HT1080 (cell line): ENCODE data around the gene CHD2. TPM values are rescaled to one million over a fixed set of nuclear protein-coding genes. Genes with fewer than 3 reads are reported as not detected.
A peak's percentile ranks its signal among the peaks of the same experiment; 100 is the strongest.

Source experiments
- DNase-seq: peaks from one replicate; pipeline ENCODE4 v3.0.0-alpha.2; 2015; ENCODE audit warnings: low read depth
- total RNA-seq: library from RNA; depleted of rRNA; stranded (reverse); fragments of >200 nt; shearing (Covaris generic); gene quantifications from 2 replicates; pipeline ENCODE4 v1.2.3, GENCODE V29; 2014

CHD2 gene
- total RNA-seq, 1 experiment from 2014 or later = 28.1 TPM

DNA sequence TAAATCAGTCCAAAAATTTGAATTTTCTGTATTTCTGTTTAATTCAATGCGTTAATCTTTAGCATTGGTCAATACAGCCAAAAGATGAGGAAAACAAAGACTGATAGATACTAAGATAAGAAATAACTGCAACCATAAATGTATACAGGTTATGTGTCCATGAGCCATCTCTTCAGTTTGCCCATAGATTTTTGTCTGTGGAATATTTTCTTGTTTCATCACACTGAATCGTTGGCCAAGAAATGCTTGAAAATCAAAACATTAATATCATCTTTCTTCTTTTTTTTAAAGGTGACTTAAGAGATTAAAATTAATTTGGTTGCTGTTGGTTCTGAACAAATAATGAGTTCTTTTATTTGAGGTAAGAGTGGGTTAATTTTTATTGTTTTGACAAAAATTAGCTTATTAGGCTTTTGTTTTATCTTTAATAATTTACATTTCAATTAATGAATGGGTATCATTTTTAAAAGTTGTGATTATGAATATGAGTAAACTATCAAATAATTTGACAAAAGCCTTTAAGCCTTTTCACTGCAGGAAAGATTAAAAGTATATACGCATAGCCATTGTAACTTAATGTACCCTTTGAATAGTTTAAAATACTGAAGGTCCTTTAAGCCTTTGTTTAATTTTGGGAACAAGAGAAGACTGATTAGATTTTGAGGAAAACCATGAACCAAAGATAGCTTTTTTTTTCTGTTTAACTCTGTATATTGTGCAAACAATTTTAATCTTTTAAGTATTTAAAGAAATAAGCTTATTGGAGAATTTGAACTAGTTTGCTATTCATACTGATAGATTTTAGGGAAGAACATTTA lies 14.7 kb upstream of the CHD2 start:
- no peak for DNase-seq

DNA sequence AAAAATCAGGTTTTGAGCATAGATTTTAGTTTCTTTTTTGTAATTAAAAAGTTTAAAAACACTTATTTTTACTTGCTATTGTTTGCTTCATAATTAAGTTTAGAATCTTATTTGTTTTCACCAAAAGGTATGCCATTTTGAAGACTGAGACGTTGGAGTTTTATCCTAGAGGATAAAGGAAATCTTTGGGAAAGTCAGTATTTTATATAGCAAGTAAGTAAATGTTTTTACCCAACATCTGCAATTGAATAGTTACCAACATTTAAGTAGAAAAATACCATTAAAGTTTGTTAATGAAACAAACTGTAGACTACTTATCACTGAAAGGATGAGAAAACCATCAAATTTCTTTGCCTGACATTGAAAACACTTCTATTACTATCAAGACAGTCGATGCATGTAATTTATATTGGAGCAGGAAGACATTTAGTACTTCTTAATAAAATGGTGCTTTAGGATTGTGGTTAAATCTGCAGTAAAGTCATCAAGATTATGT lies 14.0 kb upstream of the CHD2 start:
- no peak for DNase-seq

DNA sequence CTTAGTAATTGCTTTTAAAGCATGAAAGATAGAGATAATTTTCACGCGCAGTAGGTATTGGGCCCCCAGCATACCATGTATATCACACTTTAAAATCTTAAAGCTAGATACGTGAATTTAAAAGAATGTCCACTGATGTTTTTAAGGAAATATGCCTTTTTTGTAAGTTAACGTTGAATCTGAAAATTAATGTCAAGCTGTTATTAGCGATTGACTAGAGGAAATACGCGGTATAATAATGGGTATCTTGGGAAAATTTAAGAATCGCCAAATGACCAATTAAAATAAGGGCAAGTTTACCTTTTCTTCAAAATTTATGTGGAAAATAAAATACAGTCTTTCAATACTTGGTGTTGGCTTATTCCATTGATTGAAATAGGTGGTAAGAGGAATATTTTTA lies 13.3 kb upstream of the CHD2 start:
- DNase-seq = no peak

DNA sequence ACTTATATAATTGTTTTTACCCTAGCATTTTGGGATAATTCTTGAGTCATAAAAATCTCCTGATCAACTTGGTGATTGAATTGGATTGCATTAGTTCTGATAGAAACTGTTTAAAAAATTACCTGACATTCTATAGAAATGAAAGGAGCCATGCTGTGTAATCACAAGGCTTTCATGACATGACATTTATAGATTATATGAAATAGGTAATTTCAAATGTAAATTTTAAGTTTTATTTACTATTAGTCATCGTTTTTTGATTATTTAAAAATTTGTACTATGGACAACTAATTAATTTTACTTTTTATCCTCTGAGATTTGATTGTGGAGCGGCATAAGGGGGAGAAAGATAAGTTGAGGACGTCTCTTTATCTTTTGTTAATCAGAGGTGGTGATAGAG lies 12.3 kb upstream of the CHD2 start:
- DNase-seq = no peak

DNA sequence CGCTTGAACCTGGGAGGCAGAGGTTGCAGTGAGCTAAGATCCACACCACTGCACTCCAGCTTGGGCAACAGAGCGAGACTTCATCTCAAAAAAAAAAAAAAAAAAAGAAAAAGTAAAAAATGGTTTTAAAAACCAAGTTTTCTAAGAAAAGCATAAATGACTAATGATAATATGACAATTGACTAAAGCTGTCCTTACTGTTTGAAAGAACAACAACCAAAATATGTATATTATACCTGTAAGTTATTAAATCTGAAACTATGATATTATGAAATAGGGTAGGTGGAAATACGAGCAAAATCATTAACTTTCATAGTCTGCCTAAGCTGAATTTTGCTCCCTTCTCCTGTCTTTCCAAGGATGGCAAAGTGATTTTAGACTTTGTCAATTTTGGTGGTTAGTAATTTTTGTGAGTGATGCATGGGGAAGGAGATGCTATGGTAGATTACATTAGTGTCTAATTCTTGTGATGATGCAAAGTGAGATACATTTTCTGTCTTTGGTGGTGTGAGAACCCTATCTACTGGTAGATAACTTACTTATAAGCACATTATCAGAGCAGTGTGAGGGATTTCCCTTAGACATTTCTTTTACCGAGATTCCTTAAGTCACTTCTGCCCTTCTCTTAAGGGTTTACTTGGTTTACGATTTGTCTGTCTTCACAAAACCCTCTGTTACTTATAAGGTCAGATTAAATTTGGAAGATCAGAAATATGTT lies 10.6 kb upstream of the CHD2 start:
- no peak for DNase-seq

DNA sequence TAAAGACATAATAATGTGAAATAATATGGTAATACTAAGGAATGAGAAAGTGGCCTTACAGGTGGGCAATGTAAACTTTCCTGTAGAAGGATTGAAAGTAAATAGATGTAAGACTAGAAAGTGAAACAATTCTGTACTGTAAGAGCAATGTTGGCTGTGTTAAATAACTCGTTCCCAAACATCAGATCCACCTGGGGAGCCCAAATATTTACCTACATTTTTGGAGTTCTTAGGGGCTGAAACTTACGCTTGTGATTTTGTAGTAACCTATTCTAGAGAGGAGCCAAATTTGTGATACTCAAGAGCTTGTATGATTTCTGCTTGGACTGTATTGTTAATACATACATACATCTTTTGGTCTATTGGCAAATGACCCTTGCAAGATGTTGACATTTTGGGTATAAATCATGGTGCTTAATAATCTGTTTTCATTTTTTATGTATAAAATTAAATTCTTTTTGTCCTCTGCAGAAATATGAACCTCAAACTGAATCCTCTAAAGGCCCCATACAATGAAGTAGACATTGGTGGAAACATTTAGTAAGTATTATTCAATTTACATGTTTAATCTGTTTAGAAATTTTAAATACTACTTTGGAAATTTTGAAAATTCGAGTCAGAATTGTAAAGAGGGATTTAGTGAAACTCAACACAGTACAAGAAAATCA lies 8.5 kb upstream of the CHD2 start:
- DNase-seq = no peak

- DNase-seq = no peak
These were observed 7.9 kb upstream of the CHD2 start for GRCh38 chr15:92892201-92892555.

DNA sequence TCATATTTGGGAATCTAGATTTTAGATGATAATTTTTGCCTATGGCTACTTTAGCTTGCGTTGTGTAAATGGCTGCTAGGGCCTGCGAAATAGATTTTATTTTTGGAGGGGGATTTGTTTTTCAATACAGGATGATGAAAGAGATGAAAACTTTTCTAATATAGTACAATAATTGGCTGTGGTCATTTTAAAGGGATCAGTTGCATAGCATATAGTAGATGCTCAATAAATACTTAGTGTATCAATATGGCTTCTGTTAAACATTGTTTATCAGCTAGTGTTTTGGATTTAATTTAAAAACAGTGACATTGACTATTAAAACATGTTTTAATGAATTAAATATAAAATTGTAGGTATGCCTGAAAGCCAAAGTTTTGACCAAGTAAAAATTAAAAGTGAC lies 6.9 kb upstream of the CHD2 start:
- no peak for DNase-seq

DNA sequence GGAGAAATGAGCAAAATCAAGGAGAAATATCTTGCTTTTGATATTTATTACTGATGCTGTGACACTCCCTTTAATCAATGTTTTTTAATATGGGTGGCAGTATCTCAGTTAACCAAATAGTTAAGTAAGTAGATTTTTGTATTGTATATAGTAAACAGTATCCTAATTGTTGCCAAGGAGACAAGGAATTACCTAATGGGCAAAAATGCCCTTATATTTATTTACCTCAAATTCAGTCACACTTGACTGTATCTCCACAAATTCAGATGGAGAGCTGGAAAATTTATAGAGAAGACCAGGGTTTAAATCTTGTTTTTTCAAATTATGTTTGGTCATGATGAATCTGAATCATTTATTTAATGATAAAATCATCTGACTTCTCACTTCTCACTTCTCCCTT lies 3.6 kb upstream of the CHD2 start:
- no peak for DNase-seq

DNA sequence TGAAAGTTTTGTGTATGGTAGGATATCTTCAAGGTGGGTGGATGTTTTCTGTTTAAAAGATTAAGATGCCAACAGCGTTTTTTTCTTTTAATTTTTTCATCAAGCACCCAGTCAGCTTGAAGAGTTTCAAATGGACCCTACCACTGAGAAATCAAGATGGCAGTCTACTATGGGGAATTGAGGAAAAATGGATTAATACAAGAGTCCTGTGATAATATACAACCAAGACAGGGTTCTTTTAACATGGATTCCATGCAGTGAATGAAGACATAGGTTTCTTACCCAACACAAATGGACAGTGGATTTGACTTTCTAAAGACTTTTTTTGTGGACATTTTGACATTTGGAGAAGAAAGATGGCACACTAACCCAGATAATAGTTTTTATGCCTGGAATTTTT lies 2.5 kb upstream of the CHD2 start:
- no peak for DNase-seq

DNA sequence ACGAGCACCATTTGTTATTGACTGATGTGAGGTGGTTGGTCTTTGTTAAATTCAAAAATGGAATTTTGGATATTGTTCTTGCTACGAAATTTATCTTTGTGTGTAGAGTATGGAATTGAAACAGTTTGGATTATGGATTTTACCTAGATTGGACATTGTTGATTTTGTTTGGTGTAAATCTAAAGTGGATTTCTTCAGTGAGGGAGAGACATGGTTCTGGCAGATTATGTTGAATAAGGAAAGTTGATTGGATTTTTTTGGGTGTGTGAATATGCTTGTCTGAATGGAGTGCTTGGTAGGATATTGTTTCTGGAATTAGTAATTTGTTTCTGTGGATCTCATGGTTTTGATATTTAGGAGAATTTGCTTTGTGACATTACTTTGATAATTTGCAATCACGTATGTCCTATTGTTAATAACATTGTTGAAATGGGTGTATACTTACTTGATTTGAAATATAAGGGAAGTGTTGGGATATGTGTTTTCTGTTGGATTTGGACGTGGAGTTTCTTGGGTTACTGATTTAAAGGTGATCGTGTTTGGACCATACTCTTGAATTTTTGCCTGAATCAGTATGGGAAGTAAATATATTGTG lies 1.0 kb upstream of the CHD2 start:
- no peak for DNase-seq

- no peak for DNase-seq
These were observed 550 bp upstream of the CHD2 start for GRCh38 chr15:92899601-92899947.

DNA sequence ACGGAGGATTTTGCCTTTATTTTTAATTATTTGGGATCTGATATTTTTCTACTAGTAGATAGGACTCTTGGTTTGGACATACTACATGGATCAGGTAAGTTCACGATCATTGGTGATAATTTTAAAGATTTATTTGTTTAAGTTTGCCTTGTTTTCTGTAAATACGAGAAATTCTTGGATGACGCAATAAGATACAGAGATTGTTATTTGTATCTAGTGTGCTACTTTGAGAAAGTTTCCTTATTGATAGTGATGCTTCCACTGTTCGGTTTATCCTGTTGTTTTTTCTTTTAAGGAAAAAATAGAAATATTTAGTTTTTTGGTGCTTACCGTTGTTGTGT lies 577 bp downstream of the CHD2 start:
- no peak for DNase-seq

- DNase-seq = no peak
These were observed 1.1 kb downstream of the CHD2 start for GRCh38 chr15:92901072-92901761.

DNA sequence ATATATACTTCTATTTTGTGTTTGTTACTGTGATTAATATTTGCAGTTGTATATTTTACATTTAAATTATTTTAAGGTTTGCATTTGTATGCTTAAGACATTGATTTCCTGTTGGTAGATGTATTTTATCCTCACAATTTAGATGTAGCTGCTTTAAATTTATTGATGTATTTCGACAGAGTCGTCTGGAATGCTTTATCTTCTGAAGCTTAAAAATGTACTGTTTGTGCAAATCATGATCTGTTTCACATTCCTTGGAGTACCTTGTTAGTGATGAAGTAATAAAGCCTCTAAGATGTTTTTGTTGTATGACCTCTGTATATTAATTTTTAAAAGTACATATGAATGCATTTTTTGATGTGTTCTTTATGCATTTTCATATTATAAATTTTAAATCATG lies 1.9 kb downstream of the CHD2 start:
- no peak for DNase-seq

DNA sequence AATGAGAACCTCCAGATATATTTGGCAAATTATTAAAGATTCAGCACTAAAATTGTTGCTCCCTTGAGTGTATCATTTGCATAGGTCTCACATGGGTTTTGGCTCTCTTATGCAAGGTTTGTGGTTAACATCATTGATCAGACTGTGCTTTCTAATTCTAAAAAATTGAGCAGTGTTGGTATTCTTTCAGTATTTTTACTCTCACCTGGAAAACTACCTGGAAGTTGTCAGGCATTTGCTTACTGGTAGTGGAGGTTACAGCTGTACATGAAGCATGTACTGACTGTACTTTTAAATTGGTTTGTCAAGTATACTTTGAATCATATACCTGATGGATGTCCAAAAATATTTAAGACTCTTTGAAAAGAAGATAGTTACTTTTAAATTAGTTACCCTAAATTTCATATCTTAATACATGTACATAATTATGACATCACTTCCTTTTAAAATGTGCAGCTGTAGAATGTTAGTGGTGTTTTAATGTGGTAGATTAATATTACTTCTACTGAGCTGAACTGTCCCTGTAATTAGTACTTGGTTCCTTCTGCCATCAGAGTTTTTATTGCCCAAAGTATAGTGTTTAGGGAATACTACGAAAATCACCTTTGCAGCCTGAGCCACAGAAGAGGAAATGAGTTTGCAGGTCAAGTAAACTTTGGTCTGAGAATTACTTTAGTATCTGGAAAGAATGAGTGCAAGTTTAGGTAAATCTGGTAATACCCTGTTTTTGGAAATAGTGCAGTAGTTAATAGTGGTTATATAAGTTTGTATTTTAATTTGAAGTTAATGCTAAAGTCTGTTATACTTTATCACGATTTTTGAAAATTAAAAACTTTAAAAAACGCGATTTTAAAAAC lies 2.8 kb downstream of the CHD2 start:
- no peak for DNase-seq

DNA sequence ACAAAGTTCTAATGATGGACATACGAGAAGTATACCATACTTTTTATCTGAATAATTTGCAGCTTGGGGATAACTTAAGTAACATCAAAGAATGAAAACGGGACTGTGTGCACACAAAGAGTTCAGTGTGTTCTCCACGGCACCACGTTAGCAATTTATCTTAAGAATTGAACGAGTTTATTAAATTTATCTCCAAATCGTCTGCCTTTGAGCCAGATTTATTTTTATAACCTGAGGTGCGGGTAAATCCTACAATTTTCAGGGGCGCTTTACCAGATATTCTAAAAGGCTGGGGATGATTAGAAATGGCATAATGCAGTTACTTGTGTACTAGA lies 3.5 kb downstream of the CHD2 start:
- no peak for DNase-seq

DNA sequence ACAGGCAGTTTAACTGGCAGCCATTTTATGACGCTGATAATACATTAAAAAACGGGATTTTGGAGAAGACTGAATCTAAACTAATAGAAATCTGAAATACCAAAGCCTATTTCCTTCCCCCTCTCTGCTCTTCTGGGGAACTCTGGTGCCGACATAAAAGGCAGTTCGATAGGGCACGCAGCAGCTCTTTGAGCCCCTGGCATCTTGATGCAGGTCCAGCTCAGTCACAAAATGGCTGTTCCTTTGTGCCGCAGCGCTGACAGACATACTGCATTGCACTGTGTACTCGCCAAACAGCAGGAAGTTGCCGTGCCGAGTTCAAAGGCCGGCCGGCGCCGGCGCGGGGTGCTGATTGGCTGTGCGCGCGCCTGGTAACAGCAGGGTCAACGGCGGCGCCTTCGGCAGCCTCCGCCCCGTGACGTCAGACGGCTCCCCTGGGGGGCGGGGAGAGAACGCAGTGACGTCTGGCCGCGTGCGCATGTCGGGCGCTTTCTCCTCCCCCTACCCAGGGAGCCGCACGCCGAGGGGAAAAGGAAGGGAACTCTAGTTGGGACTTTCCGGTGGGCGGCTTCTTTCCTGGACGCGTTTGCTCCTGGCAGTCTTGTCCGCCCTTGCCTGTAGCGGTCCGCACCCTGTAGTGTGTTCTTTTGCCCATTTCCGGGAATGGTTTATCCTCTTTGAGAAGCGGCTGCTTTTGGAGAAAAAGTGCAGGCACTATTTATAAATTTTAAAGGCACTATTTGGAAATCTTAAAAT lies 4.0 kb downstream of the CHD2 start:
- peak; percentile 99 for DNase-seq

DNA sequence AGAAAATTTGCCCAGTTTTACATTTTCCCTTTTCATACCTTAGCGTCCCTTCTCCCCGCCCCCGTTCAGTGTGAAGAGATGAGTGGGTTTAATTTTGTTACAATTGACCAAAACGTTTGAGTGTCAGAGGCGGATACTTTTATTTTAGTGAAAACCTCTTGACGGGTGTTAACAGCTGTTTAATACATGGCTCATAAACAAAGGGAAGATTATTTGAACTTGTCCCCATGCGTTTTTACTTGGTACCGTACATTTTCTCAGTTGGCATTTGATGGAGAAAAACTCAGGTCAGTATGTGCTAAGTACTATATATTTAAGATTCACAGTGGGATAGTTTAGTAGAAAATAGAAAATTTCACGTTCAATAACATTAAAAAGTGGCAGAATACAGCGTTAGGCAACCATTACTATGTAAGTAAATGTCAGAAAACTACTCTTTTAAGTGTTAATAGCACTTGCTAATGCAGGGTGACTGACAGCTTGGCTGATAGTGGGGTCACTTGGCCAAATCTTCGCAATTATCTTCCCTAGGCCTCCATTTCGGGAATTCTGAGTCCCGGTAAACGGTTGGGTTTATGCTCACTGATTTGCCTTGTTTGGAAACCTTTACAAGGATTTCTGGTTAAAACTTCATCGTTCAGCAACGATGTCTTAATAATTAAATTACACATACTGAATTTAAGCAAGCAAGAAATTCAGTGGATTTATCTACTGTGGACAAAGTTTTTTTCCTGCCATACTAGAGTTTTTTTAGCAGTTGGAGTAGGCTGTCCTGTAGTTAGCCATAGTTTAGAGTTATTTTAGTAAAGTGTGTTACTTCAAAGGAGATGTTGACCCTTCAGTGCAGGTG lies 4.8 kb downstream of the CHD2 start:
- no peak for DNase-seq
